Endometrium (tissue), 2 donors: ENCODE measurements around the gene CKS2.

ENCODE experiments used
- FAIRE-seq: peaks from 2 replicates; lab custom pipeline; 2012; peaks lifted over from hg19 to GRCh38; lab: Jason Lieb, UNC
- donor health status: control.
- donor health status: control.

The CKS2 gene

GRCh38 chr9:89350988-89351557, 40.1 kb downstream of the CKS2 start:
- no peak for FAIRE-seq

- FAIRE-seq = no peak
These were observed 40.7 kb downstream of the CKS2 start for GRCh38 chr9:89351584-89352300.

GRCh38 chr9:89352451-89352850, 41.5 kb downstream of the CKS2 start:
- no peak for FAIRE-seq

DNA sequence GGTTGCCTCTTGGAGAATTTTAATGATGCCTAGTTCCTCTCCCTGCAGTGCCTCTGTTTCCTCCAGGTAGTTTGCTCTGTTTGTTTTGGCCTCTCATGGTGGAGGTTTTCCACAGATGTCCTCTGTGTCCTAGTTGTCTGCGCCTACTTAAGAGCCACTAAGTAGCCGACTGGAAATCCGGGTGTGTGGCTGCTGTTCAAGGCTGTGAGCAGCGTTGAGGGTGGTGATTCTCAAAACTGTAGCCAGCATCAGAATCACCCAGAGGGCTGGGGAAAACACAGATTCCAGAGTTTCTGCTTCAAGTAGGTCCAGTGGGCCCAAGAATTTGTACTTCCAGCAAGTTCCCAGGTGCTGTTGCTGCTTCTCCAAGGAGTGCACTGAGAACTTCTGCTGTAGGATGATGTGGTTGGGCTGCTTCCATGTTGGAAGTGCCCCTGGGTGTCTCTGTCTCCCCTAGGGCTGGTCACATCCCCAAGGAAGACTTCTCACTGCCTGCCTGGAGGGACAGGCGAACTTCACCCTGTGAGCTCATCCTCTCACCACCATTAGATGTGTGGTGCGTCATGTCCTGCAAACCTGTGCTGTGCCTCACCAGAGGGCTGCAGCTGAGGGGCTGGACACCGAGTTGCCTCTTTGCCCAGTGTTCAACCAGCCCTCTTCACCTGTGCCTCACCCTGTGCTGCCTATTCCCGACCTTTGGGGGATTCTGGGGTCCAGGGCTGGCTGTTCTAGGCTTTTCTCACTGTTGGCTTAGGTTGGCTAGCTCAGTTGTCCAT, 42.1 kb downstream of the CKS2 start:
- FAIRE-seq = no peak

GRCh38 chr9:89353989-89354388, 43.0 kb downstream of the CKS2 start:
- FAIRE-seq = no peak

DNA sequence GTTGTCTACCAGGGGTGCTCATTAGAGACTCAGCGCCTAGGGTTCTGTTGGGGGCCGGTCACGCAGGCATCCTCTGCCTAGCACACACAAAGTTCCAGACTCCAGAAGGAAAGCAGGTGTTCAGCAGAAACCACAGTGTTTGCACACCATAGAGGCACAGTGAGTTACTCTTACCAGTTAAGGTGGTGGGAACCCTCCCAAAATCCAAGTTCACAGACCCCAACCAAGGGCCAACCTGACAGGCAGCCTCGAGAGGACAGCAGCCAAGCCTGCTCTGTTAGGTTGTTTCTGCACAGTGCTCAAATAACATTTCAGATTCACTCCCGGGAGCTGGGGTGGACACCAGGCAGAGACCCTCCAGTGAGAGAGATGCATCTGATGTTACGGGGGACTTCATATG, 43.5 kb downstream of the CKS2 start:
- FAIRE-seq = no peak

DNA sequence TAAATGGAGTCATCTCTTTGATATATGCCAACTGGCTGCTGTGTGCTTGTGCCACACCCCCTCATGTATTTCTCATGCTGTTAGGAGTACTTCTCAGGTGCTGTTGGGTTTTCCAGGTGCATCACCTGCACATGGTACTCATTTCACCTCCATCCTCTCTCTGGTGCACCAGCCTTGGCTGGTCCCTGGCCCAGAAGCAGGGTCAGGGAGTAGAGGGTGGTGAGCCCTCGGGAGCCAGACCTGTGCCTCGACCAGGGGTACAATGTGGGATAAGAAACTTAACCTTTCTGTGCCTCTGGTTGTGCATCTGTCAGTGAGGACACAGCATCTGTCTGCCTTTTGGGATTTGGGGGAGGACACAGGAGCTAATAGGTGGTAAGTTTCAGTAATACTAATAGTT, 45.8 kb downstream of the CKS2 start:
- FAIRE-seq = no peak

GRCh38 chr9:89357331-89358197, 46.6 kb downstream of the CKS2 start:
- no peak for FAIRE-seq

GRCh38 chr9:89358376-89358916, 47.5 kb downstream of the CKS2 start:
- no peak for FAIRE-seq

DNA sequence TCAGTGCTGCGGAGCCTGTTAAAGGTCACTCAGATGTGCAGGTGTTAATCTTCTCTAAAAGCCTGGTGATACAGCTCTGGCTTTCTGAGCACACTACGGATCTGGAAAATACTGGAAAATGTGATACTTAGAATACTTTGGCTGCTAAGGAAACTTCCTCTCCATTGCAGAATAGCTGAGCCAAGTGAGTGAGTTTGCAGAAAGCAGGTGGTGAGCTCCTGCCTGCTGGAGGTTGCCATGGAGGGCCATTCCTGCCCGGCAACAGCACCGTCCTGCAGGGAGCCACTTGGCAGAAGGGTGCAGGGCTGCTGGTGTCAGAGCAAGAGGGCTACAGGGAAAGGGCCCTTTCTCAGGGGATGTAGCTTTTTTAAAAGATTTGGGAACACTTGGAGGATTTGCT, 48.0 kb downstream of the CKS2 start:
- no peak for FAIRE-seq

GRCh38 chr9:89359751-89360261, 48.8 kb downstream of the CKS2 start:
- no peak for FAIRE-seq

DNA sequence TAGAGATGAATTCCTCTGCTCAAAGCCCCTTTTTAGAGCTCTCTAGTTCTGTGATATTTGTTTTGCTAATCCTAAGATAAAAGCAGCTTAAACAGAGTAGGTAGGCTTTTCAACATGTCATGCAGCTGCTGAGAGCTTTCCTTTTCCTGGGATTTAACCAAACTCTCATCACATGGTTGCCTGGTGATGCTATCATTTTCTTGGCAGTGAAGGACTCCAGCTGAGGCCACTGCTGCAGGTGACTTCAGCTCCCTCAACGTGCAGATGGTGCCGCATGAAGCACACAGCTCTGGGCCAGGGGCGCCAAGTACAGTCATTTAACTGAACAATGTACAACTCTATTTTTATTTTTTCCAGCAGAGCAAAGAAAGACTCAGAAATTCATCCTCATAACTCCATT, 49.5 kb downstream of the CKS2 start:
- no peak for FAIRE-seq

DNA sequence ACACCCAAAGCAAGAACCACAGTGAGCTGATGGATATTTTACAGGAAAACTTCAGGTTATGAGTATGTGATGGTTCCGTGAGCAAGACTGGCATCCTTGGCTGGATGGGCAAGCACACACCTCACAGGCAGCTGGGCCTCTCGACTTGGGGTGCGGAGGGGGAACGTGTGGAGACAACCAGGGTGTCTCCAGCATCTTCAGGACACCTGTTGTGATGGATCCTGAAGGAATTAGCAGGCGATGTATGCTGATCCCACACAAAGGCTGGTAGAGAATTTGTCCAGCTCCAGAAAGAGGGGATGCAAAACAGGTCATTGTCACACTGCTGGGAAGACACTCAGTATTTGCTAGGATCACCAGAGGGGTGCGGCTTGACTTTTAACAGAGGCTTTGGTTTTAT, 50.0 kb downstream of the CKS2 start:
- no peak for FAIRE-seq

DNA sequence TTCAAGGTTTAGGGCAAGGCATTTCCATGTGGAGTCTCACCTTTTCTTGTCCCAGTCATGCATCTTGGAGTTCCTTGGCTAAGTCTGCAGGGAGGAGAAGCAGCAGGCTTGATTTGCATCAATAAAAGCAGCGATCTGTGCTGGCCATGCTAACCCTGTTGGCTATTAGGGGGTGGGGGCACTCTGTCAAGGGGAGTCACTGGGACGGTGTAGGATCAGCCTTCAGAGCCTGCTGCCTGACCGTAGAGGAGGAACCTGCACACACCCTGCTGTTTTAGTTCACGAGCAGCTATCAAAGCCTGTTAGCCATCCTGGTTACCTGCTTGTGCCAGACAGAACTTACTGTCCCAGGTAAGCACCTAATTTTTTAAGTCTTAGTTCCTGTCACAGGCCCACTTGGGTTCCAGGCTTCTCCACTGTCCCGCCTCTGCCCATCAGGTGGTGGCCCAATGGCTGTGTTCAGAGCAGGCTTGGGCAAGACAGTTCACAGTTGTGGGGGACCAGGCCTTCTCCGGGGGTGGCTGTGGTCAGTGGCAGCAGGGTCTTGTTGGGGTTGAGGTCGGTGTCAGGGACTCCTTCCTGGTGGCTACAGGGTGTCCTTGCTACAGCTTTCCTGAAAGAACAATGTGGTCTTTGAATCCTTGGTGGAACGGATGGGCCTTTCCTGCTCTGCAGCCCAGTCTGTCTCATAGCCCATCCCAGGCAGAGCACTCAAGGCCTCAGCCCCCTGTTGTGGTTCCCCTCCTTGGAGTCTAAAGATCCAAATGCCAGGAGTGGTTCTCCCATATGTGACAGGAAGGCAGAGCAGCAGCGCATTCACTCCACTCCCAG, 51.0 kb downstream of the CKS2 start:
- FAIRE-seq = no peak

DNA sequence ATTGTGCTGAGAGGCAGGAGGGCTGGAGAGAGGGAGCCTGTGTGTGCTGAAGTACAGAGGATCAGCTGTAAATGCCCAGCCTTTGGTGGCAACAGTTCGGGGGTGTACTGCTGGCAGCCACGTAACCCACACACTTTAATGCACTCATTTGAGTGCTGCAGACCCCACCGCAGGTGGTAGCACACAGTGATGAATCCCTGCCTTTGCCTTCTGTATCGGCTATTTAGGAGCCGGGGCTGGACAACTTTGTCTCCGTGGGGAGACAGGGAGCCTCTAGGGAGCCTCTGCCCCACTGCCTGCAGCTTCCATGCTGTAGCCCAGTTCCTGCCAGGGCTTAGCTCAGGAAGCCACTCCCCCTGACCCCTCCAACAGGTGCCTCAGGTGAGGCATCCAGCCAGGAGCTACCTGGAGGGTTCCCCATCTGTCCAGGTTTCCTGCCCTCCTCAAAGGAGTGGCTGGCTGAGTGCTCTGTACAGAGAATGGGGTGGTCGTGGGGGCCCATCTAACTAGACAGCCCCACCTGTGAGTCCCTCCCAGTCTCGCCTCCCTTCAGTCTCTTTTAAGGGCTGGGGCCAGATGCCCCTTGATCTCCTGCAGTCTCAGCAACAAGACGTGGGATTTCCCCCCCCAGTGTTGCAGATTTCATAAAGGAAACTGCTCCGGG, 51.8 kb downstream of the CKS2 start:
- FAIRE-seq = no peak

GRCh38 chr9:89363311-89363670, 52.3 kb downstream of the CKS2 start:
- no peak for FAIRE-seq

- FAIRE-seq = no peak
These were observed 53.1 kb downstream of the CKS2 start for GRCh38 chr9:89363921-89364665.

DNA sequence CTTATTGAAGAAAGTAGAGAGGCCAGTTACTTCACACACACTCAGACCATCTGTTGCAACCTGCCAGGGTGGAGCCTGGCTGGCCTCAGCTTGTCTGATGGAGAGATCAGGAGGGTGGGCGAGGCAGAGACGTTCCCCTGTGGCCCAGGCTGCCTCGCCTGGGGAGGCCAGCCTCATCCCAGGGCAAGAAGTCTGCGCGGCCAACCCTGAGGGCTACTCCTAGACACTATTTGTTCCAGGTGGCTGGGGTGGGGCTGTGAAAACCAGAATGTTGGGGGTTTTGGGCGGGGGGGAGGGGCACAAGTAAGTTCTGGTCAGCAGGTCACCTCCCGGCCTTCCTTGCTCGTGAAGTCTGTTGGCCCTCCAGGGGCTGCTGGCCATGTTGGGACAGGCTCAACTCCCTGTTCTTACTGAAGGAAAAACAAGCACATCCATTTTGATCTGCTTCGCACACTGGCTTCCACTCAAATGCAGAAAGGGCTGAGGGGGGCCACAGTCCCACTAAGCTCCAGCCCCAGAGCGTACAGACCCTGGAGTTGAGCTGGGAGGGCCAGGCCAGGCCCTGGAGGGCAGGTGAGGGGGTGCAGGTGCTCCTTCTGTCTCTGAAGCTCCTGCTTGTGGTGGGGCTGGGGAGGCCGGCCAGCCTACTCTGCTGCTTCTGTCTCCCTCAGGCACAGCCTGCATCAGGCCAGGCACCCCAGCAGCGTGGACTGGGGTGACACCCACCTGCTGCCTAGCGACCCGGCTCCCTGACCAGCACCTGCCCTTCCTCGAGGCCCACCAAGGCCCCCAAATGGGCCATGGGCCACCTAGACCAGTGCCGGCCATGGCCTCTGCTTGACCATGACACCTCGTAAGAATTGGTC, 53.9 kb downstream of the CKS2 start:
- no peak for FAIRE-seq

DNA sequence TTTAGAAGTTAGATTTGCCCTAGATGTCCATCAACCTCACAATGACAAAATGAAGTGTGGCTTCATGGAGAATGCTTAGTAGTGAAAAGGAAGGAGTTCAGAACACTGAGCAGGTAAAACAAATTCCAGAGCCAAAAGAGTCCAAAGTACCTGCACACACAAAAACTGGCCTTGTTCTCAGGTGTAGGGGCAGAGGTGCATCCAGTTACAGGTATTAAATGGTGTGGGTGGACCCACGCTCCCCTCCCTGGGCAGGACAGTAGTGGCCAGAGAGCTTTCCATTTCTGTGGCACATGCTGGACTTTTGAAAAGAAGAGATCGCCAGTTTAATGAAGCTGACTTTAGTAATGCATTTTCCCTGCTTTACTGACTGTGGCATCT, 54.5 kb downstream of the CKS2 start:
- FAIRE-seq = no peak
